Esophagus squamous epithelium (tissue), 4 donors: ENCODE data around the gene LRRC26.

ENCODE experiments used
- POLR2A ChIP-seq, 4 donors: fragments of 450-650 bp; IDR thresholded peaks; one replicate each; pipeline ENCODE4 v1.6.1; 2017; ENCODE audit warnings: antibody characterized with exemption in 4 of 4, mild to moderate bottlenecking in 4 of 4, moderate library complexity in 3 of 4
- TF ChIP-seq, protein P1 (sequence below), 6 experiments: fragments of 450-650 bp in 4 of 6; fragments of 200-600 bp in 2 of 6; sonication (generic) in 2 of 6; IDR thresholded peaks; one replicate each; pipeline ENCODE4 v1.5.1; 2016 to 2019; ENCODE audit warnings: antibody characterized with exemption in 6 of 6, mild to moderate bottlenecking in 4 of 6, moderate library complexity in 4 of 6

DNA sequence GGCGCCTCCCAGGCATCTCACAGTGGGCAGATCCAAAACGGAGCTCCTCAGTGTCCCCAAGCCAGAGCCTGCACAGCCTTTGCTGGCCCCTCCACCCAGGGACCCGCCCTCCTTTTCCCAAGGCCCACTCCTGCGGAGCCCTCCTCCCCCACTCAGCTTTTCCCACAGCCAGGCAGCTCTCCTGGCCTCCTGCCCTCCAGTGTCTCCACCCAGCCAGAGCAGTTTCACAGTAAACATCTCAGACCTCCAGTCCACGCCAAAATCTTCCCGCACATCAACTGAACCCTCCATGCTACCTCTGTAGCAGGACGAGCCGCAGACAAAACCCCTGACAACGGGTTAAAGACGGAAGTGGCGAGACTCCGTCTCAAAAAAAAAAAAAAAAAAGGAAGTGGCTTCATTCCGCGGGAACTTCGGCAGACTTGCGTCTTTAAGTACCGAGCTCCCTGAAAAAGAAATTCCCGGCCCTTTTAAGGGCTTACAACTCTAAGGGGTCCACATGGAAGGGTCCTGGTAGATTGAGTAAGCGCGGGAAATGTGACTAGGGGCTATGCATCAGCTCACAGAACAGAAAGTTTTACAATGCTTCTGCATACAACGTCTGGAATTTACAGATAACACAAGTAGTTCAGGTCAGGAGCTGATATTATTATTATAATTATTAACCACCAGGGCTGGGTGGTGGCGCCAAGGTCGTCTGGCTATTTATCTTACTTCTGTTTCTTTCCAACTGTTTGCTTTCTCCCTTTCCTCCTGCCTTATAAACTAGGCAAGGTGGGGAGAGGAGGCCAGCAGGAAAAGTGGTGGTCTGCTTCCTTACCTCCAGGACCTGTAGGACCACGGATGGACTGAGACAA, 42.3 kb downstream of the LRRC26 start:
- TF ChIP-seq POLR2A (IDR thresholded peaks at IDR 0.05) = no peak
- TF ChIP-seq, protein P1, sequence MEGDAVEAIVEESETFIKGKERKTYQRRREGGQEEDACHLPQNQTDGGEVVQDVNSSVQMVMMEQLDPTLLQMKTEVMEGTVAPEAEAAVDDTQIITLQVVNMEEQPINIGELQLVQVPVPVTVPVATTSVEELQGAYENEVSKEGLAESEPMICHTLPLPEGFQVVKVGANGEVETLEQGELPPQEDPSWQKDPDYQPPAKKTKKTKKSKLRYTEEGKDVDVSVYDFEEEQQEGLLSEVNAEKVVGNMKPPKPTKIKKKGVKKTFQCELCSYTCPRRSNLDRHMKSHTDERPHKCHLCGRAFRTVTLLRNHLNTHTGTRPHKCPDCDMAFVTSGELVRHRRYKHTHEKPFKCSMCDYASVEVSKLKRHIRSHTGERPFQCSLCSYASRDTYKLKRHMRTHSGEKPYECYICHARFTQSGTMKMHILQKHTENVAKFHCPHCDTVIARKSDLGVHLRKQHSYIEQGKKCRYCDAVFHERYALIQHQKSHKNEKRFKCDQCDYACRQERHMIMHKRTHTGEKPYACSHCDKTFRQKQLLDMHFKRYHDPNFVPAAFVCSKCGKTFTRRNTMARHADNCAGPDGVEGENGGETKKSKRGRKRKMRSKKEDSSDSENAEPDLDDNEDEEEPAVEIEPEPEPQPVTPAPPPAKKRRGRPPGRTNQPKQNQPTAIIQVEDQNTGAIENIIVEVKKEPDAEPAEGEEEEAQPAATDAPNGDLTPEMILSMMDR (IDR thresholded peaks at IDR 0.05) = no peak
